ENCODE data around the gene PSMD8. TPM values are rescaled to one million over a fixed set of nuclear protein-coding genes. Genes with fewer than 3 reads are reported as not detected.

PSMD8 gene
- total and polyA plus RNA-seq, 2 of the 8 experiments (the other 6 are each of a cell fraction or from before 2014, with no cell fraction given) = 170 to 486 TPM

DNA sequence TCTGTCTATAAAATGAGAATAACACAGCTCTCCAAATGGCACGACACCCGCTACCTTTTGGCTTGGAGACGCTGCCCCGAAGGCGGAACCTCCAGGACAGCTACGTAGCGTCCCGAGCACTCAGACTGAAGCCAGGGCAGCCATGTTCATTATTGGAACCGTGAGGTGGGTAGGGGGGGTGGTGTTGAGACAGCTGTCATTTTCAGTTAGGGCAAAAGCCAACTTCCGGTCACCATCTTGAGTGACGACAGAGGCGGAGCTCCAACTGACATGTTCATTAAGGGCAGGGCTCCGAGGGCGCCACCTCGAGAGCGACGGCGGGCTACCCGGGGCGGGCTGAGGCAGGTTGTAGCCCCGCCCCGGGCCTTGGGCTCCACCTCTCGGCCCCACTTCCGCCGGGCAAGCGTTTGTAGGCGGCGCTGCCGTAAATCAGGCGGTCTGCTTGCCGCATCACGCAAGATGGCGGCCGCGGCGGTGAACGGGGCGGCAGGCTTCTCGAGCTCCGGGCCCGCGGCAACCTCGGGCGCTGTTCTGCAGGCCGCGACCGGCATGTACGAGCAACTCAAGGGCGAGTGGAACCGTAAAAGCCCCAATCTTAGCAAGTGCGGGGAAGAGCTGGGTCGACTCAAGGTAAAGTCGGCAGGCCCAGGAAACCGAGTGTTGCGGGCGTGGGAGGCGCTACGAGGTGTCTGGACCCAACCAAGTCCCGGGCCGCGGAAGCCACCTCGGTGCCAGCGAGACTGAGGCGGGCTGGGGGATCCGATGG is at the start of gene PSMD8 (continued):
- peak; percentile 97 for TF ChIP-seq PHF8 (conservative IDR thresholded peaks at IDR 0.05; ENCODE audit: low read depth, low read length)
- peak; percentile 71 for TF ChIP-seq POLR2AphosphoS5 (IDR thresholded peaks at IDR 0.05; ENCODE audit: low read depth, low read length)
- no peak for TF ChIP-seq GTF2F1 (IDR thresholded peaks at IDR 0.05; ENCODE audit: borderline replicate concordance, low read depth, low read length)
- peak; percentile 10 to 13; a peak in 3 of 4 replicates for TF ChIP-seq RAD21 (IDR thresholded peaks at IDR 0.05 in 1 of 2, conservative IDR thresholded peaks at IDR 0.05 in 1 of 2; ENCODE audit: low read depth in 2 of 2, low read length in 2 of 2)
- no peak for TF ChIP-seq KDM4A (IDR thresholded peaks at IDR 0.05; ENCODE audit: low read depth, low read length, severe bottlenecking)
- no peak for TF ChIP-seq BCL11A (IDR thresholded peaks at IDR 0.05; ENCODE audit: low read depth in 2 of 2, low read length in 2 of 2)
- no peak for TF ChIP-seq HDAC6 (IDR thresholded peaks at IDR 0.05; ENCODE audit: low read depth, low read length)
- peak; percentile 99 for TF ChIP-seq TAF1 (IDR thresholded peaks at IDR 0.05; ENCODE audit: low read depth, low read length)
- TF ChIP-seq NRF1 (IDR thresholded peaks at IDR 0.05; ENCODE audit: low read depth, low read length) = no peak
- no peak for TF ChIP-seq RBBP5 (IDR thresholded peaks at IDR 0.05; ENCODE audit: borderline replicate concordance, low read depth, low read length)
- TF ChIP-seq KDM5A (IDR thresholded peaks at IDR 0.05; ENCODE audit: low read length) = peak; percentile 46; the same call in 1 of the 2 replicates

All from H1 (cell line).